Activated naive CD4-positive, alpha-beta T cell treated with Interleukin-2 at 50 U/mL for 16 hours (primary cell): ENCODE results near the gene CDH2.

ENCODE experiments used
- DNase-seq: peaks from one replicate; pipeline ENCODE4 v3.0.0-alpha.2; 2020

CDH2 gene

DNA sequence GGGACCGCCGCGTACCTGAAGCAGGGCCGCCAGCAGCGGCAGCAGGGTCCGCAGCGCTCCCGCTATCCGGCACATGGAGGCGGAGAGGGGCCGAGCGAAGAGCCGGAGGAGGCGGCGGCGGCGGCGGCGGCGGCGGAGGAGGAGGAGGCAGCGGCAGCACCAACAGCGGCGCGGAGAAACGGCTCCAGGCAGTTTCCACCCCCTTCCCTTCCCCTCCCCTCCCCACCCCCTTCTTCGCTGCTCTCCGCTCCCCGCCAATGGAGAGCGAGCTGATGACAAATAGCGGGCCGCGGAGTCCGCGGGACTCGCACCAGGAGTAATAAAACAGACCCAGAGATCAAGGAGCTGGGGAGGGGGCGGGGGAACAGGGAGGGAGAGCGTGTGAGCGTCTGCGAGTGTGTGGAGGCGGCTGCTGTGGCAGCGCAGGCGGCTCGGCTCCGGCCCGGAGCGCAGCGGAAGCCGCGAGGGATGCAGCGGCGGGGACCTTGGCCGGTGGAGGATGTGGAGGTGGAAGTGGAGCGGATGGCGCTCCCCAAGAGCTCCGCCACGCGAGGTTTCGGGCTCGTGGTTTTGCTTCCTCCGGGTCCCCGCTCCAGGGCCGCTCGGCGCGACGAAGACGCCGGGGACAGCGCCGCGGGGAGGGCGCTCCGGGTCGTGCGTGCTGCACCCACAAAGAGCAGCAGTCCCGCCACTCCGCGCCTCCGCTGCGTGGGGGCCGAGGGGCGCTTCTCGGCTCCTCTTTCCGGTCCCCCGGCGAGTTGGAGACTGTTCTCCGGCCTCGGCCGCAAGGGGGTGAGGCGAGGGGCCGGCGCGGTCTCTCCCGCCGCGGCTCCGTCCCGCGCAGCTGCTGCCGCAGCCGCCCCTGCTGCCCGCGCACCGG, at the start of gene CDH2:
CDH2 (minus strand) TSS at position 183 of the 880 bp plus-strand sequence; CDS start at position 75, 108 bp downstream.
- no peak for DNase-seq

DNA sequence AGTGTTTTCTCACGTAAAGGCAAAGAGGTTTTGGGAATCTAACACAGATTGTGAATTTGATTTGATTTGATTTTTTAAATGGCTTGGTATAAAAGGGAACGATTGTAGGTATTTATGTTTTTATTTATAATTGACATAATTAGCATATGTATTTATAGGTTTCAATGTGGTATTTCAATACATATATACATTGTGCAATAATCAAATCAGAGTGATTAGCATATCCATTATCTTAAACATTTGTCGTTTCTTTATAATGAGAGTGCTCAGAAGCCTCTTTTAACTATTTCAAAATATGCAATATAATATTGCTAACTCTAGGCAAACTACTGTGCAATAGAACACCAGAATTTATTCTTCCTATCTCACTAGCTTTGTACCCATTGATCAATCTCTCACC, 35.1 kb upstream of the CDH2 start:
- no peak for DNase-seq

DNA sequence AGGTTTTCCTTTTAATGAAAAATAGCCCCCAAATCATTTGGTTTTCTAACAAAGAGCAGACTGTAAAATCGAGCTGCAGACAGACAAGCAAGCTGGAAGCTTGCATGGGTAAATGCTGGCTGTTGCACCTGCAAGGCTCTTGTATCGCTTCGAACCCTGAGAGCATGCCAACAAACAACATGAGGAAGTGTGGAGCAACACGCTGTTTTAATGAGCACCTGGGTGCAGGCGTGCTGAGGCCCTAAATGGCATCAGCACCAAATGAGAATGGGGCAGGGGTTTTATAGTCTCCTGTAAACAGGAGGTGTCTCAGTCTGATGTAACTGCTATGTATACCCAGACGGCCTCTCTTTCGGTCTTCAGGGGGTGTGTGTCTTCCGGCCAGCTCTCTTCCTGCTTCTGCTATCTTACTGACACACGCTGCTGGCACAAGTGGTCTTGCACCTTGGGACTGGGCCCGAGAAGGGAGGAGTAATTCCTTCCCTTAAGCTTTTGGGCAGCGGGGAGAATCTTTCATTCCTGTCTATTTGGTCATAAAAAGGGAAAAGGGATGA, 31.9 kb upstream of the CDH2 start:
- no peak for DNase-seq

DNA sequence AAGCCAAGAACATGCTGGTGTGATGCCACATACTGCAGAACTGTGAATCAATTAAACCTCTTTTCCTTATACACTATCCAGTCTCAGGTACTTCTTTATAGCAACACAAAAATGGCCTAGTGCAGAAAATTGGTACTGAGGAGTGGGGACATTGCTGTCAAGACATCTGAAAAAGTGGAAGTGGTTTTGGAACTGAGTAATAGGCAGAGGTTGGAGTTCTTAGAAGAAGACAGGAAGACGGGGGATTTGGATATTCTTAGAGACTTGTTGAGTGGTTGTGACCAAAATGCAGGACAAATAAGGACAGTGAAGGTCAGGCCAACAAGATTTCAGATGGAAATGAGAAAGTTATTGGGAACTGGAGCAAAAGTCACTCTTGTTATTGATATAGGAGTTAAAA, 31.3 kb upstream of the CDH2 start:
- no peak for DNase-seq

DNA sequence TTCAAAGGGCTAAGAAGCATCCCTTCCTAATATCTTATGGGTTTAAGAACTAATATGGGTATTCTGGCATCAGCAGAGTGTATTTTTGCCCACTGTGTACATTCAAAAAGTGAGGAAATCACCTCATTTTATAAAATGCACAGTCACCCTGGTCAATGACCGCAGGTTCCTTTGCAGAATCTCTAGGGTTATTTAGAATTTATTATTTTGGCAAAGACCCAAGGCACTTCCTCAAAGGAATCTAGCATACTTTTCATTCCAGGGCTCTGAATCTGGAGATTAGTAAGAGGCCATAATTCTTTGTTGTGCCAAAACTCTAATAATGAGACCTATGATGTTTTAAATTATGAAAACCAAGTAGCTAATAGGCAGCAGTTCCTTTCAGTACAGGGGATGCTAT, 27.2 kb upstream of the CDH2 start:
- DNase-seq, result no peak

DNA sequence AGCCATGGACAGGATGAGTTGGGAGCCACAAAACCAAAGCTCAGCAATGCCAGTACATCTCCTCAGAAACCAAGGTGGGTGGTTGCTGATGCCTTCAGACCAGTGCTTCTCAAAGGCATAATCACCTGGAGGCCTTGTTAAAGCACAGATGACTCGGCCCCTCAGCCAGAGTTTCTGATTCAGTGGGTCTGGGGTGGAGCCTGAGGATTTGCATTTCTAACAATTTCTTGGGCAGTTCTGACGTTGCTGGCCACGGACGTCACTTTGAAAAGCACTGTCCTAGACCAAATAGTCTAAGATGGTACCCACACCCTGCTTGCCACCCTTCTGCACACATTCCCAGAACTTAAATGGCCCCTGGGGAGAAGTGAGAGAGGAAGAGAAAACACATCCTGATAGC, 24.1 kb upstream of the CDH2 start:
- DNase-seq, result no peak

DNA sequence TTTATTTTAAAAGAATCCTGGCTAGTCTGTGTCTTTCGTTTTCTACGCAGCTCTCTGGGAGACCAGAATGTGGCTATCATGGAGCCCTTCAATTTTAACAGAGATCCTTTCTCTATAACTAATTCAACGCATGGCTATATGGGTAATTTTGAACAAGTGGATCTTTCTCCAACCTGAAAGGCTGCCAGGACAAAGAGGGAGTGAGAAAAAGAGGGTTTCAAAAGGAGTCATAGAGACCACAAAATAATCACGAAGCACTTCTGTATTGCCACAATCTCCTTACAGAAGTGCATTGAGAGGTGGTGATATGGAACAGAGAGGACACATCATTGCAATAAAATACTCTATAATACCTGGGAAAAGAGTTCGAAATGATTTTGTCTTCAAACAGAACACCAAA, 21.7 kb upstream of the CDH2 start:
- no peak for DNase-seq

DNA sequence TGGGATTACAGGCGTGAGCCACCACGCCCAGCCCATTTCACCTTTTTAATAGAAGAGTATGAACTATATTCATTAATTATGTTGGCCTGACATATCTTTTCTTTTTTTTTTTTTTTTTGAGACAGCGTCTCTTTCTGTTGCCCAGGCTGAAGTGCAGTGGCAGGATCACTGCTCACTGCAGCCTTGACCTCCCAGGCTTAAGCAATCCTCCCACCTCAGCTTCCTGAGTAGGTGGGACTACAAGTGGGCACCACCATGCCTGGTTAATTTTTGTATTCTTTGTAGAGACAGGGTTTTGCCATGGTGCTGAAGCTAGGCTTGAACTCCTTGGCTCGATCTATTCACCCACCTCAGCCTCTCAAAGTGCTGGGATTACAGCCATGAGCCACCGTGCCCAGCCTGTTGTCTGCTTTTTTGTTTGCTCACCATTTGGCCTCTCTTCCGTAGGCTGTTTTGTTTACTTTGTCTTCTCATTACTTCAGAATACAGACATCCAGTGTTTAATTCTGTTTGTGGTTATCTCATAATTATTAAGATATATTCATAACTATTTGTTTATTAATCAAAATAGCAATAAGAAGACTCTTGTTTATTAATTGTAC, 16.3 kb upstream of the CDH2 start:
- no peak for DNase-seq

DNA sequence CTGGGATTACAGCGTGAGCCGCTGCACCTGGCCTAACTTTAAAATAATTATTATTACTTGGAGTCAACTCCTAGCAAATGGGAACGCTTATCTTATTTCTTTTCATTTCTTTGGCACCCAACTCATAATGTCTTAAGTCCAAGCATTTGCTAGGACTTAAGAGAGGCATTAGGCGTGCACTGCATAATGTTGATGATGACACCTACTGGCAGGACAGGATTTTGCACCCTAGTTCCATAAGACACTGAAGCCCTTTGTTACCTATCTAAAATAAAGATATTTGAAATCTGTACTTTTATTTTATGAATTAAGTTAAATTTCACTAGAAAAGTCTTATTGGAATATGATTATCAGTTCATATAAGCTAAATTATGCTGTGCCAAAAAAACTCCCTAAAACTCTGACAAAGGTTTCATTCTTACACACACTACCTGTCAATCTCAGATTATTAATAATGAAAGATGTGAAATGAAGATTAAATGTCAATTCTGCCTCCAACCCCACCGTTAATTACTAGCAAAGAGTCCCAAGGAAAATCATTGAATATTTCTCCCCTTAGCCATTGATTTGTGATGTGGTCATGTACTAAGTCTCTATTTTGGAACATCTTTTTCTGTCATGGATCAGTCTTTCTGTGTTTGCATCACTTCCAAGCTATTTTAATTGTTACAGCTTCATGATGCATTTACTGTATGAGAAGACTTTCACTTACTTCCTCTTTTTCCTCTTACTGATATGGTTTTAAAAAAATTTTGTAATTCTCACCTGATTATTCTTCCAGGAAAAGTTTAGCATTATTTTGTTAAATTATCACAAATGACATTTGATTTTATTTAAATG, 12.7 kb upstream of the CDH2 start:
- DNase-seq, result no peak

DNA sequence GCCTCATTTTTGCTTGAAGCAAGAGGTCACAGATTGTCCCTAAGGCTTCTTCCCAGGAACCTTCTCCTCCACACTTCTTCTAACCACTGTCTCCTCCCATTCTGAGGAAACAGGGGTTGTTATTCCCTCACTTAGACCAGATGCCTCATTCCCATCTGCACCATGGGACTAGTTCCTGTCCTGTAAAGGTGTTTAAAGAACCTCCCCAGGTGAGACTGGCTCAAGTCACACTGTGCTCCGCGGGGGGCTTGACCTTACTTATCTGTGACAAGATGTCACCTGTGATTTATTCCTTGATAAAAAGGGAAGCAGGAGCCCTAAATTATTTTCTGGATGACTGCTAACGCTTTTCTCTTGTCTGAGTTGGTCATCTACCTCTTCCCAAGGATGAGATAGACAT, 8.2 kb upstream of the CDH2 start:
- no peak for DNase-seq

DNA sequence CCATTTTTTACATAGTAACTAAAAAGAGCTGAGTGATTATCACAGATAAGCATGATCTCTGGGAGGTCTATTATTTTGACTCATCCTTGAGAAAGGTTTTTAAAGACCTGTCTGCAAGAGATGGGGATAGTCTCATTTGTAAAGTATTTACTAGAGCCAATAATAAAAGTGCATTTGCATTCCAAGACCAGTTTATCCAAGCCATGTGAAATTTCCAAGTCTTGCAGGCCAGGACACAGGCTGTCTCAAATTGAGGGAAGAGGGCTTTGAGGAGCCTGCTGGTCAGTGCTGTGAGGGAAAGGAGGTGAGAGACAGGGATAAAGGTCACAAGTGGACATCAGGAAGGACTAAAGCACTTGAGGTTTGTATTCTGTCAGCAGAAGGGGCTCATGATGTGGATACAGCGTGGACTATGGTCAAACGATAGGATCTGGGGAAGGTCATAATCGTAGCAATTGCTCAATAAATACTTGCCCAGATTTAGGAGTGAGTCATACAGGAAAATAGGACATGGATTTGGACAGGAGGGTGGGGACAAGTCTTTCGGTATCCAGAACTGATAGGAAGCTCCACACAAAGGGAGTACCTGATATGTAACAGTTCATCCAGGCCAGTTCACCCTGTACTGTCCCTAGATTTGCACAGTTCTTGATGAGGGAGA, 6.6 kb upstream of the CDH2 start:
- DNase-seq, result no peak

DNA sequence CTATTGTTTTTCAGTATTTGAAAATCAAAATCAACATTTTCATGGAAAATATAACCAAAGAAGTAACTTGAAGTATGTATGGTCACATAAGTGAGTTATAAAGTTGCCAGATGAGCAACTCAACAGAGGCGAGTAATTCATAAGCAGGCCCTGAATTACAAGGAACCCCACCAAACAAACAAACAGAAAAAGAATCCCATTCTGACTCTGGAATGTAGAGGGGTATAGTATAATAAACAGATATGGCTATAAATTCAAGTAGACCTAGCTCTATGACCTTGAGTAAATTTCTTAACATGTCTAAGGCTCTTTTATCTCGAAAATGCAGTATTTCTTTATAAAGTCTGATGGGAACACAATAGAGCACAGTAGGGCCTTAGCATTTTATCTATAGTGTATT, 4.7 kb upstream of the CDH2 start:
- no peak for DNase-seq

DNA sequence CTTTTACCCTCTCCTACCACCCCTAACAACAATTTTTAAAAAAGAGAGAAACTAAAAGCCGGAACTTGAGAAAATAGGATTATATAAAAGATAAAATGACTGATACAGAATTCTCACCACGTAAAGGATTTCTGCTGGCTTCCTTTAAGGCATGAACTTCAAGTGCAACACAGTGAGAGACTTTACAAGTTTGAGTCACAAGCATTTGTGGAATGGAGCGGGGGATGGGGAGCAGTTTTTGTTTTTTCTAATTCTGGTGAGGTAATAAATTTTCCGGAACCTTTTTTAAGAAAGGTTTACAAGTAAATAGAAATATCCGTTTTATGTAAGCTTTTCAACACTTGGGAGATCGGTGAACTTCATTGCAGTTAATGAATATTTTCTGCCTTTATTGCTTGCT, 1.8 kb upstream of the CDH2 start:
- no peak for DNase-seq

DNA sequence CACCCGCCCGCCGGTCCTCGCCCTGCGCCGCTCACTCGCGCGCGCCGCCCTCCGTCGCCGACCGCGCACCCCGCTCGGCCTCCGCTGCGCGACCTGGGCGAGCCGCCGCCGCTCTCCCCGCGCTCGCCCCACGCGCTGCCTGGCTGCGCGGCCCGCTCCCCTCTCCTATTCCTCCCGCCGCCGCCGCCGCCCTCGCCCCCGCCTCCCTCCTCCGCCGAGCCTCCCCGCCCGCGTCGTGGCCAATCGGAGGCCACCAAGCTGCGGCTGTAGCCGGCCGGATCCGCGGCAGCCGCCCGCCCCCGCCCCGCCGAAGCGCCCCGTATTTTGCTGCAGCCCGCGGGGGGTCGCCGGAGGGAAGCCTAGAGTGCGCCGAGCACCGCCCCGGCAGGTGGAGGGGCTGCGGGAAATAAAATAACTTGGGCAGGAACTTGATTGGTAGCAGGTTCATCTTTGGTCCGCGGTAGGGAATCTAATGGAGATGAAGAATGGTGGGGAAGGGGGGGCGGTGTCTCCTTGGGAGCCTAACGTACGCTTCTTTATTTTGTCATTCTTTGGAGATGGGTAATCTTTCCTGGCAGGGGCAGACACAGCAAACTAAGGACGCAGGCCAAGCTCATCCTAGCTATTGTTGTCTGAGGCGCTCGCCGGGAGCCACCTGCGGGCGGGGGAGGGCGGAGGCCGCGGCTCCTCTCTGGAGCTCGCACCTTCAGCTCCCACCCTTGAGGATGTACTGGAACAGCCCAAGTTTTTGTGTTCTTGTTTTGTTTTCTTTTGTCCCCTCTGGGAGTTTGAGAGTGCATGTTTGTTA, 1.1 kb upstream of the CDH2 start:
- DNase-seq, result no peak

DNA sequence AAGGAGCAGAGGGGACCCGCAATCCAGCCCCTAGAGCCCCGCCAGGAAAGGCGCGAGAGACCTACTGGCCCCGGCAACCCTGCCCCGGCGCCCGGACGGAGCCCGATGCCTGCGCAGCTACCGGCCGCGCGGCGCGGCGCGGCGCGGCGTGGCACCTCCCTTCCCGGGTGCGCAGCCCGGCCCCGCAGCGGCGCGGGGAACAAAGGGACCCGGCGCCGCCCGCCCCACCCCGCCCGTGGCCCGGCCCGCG, 307 bp downstream of the CDH2 start:
- DNase-seq, result no peak

DNA sequence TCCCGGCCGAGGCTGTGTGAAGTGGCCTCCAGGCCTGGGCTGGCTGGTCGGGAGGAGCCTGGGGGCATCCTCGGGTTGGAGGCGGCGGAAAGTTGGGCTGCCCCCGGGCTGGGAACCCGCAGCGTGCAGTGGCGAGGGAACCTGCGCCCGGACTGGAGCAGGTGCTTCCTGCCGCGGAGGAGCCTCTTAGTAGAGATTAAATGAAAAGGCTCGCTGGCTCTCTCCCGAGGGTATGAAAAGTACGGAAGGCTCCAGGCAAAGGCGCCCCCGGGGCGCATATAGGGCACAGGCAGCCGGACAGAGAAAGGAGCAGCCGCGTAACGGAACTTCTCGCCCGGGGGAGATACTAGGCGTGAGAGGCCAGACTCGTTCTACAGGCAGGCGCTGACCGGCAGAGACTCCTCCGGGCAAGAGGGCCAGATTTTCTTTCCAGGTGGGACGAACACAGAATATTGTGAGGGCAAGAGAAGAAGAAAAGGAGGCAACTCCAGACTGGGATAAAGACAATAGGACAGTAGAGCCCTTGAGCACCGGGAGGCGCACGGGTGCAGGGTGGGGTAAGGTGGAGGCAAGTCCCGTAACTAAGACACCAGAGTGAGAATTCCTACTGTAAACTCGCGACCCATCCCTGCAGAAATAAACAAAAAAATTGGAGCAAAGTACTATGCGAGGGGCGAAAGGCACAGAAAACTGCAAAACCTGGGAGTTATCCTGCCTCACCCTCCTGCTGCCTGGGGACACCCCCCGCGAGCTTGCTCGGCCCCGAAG, 816 bp downstream of the CDH2 start:
- no peak for DNase-seq

DNA sequence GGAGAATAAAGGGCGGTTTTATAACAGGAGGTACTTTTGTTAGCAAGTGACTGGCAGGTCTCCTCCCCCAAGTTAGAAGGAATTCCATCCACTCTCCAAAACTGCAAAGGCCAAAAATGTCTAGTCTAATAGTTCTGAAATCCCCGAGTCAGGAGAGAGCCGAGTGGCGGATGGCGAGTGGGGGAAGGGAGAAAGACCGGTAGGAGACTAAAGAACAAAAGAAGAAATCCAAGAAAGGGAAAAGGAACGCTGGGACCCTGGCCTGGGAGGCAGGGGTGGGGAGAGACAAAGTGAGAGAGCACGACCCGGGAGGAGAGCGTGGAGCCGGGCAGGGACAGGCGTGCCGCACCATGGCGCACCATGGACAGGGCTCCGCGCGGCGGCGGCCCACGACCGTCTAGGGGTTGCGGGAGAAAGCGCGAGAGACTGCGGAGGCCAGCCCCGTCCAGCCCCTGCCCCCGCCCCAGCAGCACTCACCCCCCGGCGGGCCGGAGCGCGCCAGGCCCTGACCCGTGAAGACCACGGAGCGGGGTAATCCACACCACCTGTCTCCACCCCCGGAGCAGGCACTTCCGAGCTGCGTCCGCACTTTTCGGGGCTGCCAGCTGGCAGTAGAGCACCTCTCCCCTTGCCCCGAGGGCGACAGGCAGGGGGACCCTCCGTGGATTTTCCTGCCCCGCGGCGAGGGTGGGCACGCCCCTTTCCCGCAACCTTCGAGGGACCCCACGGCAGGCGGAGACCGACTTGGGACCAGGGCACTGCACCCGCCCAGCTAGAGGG, 1.6 kb downstream of the CDH2 start:
- no peak for DNase-seq

DNA sequence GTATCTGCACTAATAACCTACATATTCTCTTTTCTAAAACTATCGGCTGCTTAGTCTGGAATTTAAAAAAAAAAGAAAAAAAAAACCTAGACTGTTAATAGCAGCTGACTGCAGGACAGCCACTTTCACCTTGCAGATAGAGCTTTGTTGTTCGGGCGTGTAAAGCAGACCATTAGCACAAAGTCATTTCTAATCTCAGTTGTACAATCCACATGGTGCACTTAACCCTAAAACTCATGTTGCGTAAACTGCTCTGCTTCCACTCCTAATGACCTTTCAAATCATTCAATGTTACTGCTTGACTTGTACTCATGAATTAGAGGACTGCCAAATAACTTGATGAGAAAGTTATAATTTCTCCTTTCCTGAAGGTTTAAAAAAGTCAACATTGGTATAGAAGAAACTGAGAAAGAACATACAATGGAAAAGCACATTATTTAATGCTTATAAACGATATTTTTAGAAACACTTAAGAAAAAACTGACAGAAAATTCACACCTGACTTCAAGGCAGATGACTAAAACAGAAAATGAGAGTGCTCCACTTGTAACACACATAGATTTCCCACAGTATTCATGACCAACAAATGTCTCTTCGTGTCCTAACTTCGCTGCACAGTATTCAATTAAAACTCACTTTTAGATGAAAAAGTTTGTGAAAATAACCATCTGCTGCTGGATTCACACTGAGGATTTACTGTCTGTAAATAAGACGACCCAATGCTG, 2.6 kb downstream of the CDH2 start:
- DNase-seq, result no peak

DNA sequence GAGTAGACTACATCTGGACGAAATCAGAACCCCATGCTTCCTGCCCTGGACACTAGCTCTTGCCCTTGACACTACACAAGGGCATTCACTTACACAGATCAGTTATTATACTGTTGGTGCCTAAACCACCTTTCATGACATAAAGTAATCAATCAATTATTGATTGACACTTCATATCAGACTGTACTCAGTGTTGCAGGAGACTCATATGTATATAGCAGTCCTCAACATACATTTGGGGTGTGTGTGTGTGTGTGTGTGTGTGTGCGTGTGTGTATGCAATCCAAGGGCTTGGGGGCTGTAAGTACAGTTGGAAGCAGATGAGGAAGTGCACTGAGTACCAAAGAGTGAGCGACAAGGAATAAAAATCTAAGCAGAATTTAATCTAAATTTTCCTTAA, 5.1 kb downstream of the CDH2 start:
- DNase-seq, result no peak

DNA sequence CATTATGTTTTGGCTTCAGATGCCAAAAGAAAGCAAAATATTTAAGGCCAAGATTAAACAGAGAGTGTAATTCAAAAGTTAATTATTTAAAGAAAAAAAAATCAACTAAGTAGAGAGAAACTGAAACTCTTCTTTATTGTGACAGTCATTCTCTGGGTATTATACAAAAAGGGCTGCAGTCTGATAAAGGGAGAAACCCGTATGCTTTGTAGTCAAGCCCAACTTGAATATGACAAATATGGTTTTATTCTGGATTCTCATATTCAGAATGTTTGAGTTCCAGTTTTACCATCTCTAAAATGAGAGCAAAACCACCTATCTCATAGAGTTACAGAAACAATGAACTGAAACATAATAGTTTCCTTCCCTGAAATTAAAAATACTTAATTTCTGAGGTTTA, 8.2 kb downstream of the CDH2 start:
- no peak for DNase-seq
